GM21447 (cell line): ENCODE results near the gene EYS.

ENCODE experiments used
- ATAC-seq: cut with Tn5 transposase; IDR thresholded peaks from one replicate; pipeline ENCODE4 v1.9.1; 2021; ENCODE audit not compliant: unreplicated experiment

Gene EYS

DNA sequence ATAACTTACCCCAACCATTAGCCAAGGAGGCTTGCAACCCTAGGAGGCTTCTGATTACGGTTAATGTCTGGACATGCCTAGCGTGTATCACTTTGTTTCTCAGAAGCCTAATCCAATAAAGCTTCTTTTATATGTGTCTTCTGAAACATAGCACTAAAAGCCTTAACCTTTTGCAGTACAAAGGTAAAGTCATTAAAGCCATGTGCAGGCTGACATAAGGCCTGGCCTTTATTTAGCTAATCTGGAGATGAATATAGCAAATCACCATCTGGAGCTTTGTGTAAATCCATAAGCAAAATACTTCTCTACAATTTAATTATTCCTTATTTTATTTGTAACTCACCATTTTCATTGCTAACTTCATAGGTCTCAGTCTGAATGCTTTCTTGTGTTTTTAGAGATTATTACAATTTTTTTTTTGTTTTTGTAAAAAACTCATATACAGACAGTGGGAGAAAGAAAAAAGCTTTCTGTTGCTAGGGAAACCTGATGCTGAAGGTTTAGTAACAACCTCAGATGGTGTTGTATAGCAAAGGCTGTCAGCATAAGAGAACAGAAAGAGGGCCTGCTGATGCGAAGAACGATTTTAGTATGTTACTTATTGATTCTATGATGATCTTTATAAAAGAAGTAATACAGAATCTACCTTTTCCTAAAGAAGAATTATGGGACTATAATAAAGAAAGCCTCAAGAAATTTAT lies at the start of gene EYS:
Gene EYS (minus strand): TSS at position 101 of the 701 bp plus-strand sequence. CDS start 211,816 bp downstream, outside the sequence.
- no peak for ATAC-seq

DNA sequence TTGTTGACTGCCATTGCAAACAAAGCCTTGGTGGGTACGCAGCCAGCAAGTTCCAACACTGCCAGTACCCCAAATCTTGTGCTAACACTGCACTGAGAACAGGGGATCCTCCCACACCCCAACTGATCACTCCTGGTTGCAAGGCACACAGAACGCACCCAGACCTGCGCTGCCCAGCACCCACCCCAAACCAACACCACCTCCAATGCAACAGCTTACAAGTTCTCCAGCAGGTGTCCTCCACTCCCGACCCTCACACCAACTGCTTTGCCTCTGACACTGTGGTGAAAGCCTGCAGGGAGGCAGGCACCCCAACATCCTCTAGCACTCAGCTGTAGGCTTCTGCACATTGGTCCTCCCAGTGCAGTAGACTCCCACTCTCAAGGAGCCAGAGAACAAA lies 39.3 kb upstream of the EYS start:
- ATAC-seq, result no peak

DNA sequence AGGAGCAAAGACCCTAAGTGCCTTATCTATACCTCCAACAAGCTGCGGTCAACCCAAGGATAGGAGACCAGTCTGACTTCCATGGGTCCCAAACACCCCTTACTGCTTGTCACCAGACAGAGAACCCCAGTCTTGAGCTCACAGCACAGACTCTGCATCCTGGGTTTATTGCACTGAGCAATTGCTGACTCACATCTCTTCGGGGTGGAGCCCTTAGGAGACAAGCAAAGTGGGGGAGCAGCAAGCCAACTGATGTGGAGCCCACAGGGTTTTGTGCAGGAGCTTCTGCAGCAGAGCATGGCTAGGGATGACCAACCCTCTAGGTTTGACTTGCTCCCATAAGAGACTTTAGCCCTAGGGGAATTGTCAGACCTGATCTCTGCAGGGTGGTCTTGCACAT lies 38.6 kb upstream of the EYS start:
- ATAC-seq, result no peak

DNA sequence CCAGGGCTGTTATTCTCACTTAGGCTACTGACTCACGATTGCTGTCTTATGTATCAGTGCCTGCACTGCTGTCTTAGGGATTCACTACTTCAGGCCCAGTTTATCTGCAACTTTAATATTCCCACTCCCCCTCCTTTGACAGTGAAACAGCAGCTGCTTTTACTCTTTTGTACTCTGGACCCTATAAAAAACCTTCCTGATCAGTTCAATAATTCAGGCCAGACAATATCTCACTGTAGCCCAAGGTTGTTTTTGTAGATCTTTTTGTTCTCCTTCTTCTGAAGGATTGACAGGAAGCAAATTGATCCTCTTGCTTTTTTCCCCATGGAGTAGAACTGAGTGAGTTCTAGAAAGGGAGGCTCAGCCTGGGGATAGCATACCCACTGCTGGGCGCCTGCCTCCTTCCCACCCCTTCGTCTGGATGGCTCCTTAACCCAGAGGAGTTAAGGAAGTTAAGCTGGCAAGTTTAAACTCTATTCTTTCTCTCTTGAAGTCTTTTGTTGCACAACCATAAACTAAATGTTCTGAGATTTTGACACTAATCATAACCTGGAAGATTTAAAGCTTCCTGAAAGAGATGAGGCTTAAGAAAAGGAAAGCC lies 22.0 kb upstream of the EYS start:
- no peak for ATAC-seq

DNA sequence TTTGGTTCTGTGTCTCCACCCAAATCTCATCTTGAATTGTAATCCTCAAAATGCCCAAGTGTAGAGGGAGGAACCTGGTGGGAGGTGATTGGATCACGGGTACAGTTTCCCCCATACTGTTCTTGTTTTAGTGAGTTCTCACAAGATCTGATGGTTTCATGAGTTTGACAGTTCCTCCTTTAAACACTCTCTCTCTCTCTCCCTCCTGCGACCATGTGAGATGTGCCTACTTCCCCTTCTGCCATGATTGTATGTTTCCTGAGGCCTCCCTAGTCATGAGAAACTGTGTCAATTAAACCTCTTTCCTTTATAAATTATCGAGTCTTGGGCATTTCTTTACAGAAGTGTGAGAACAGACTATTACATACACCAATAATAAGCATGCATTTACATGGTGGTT lies 12.1 kb upstream of the EYS start:
- ATAC-seq, result no peak

DNA sequence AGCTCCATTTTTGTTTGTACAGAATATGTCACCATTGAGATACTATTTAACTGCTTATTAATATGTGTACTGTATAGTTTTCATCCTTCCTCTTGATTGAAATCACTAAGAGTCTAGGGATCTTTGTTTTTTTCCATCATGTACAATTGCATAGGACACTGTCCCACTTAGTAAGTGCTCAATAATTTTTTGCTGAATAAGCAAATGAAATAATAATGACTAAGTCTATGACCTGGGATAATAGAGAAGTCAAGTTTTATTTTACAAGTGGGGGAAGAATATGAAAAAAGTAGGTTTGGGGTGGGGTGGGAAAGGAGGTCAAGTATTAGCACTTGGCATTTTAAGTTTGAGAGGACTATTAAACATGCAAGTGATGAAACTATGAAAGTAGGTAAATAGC lies 4.5 kb upstream of the EYS start:
- no peak for ATAC-seq

DNA sequence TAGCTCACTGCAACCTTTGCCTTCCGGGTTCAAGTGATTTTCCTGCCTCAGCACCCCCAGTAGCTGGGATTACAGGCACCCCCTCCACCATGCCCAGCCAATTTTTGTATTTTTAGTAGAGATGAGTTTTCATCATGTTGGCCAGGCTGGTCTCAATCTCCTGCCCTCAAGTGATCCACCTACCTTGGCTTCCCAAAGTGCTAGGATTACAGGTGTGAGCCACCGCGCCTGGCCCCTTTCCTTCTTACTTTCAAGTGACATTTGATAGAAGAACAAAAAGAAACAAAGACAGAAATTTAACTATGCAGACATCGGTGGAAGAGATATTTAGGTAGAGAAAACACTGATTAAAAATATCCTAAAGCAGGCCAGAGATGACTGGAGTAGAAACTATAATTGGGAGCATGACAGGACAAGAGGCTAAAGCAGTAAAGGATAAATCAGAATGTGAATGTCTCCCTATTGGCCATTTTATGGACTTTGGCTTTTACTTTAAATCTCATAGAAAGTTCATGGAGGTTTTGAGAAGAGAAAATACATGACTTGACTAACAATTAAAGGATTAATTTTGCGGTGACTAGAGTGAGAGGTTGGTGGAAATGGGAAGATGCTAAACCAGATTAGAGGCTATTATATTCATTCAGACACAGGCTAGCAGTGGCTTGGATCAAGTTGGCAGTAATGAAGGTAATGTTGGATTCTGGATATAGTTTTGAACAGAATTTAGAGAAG lies 2.2 kb upstream of the EYS start:
- ATAC-seq, result no peak

DNA sequence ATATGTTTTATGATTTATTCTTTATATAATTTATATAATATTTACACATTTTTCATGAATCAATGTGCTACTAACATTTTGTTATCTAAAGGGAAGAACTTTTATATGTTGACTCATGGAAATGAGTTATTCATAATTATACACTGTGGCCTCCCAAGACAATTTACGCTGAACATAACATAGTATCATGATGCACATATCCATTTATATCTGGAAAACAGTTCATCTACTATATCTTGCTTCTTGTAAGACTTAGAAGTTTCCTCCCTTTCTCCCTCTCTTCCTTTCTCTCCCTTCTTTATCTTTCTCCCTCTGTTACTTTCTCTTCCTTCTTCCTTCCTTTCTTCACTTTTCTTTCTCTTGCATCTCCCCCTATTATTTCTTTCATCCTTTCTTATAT lies 1.1 kb upstream of the EYS start:
- ATAC-seq, result no peak

DNA sequence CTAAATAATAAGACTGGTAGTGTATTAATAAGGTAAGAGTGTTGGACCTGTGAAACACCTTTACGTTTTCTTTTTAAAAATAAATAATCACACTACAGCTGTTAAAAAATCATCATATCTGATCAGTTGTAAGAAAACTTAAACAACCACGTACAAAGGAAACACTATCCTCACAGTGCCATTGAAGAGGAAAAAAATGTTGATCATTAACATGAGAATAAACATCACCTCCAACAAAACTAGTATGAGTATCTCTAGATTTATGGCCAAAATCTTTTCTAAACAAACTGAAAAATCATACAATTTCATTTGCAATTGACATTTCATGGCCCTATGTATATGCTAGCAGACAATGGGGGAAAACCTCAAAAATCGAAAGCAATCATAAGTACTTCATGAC lies 590 bp downstream of the EYS start:
- no peak for ATAC-seq

DNA sequence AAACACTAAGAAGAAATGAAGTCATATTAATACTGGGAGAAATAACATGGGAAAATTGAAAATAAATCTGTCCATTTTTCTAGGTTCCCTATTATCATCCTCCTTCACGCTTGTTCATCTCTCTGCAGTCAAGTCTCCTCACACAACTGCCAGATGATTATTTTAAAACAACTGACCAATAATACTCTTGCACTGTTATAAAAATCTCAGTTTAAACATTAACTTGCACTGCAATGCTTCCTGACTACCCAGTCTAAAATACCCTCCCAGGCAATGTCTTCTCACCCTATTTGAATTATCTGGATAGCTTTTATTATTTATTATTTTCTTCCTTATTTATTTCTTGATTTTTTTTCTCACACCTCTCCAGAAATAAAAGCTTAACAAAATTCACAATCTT lies 5.7 kb downstream of the EYS start:
- ATAC-seq, result no peak

DNA sequence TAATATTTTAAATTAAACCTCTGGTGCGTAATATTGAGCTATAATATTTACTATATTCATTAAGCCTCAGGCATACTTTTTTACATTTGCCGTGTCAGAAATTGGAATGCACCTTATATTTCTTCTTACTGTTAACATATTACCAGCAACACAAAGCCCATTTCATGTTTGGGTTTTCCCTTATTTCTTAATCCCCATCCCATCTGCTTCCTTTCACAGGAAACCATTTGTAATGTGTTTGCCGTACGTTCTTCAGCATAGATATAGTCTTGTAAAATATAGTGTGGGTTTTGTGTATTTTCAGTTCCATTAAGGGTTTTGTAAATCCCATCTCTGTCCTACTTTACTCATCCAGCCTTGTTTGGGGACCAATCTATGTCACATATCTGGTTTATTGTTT lies 6.5 kb downstream of the EYS start:
- no peak for ATAC-seq

DNA sequence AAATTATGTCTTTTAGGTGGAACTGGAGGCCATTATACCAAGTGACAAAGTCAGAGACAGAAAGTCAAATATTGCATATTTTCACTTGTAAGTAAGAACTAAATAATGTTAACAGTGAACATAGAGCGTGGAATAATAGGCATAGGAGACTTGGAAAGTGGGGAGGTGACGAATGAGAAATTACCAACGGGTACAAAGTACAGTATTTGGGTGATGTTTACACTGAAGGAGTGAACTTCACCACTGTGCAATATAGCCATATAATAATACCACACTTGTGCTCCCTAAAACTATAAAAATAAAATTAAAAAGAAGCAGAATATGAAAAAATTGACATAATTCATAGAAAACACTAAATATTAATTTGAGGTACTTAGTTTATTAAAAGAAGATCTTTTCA lies 14.9 kb downstream of the EYS start:
- ATAC-seq, result no peak

DNA sequence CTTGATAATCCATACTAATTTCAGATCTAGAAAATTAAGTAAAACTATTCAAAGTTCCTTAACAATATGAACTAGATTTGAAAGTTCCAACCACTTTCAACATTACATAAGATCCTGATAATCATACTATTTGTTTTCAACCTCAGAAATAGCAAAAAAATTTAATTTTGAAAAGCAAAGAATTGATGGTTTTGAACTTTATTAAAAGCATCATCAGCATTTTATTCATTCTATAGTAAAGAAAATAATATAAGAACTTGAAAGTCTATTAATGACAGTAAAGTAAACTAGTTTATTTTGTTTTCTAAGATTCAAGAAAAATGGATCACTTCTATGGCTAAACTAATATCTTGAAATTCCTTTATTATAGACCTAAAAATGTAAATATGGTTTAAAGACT lies 26.8 kb downstream of the EYS start:
- ATAC-seq, result no peak

DNA sequence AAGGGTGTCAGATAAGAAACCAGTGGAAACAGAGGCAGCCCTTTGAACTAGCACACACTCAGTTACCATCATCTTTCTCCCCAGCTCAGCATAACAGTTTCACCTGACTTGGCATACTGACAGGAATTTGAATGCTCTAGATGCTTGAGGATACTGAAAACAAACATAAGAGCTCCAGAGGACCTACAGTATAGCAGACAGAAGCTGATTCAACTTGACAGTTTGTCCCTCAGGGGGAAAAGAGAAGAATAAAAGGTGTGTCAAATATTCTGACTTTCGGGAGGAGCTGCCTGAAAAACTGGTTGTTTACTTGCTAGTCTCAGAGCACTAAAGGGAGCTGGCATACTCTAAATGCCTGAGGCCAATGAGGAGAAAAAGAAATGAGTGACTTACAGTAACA lies 35.1 kb downstream of the EYS start:
- ATAC-seq, result no peak

DNA sequence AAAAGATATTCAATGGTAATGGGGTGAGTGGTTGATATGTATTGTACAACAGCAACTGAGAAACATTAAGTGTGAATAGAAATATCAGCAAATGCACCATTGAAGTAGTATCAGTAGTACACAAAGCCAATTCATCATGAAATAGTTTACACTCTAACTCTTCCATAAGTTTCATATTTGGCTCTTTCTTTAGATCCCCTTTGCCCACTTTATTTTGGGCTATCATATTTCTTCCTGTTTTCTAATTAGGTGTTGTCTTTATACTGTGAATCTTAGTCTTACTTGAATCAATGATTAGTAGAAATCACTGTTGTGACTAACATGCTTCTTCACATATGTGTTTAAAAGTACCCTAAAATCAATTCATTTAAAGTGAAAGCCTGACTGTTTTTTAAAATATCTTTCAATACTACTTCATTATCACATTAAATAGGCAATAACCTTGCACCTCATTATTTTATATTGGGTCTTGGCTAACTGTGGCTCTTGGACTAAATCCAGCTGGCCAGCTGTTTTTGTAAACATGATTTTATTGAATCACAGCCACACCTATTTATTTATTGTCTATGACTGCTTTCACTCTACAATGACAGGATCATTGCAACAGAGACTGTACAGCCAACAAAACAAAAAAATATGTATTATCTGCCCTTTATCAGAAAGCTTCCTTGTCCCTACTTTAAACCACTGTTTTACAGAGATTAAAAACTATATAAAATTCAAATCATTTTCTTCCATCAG lies 38.9 kb downstream of the EYS start:
- no peak for ATAC-seq

DNA sequence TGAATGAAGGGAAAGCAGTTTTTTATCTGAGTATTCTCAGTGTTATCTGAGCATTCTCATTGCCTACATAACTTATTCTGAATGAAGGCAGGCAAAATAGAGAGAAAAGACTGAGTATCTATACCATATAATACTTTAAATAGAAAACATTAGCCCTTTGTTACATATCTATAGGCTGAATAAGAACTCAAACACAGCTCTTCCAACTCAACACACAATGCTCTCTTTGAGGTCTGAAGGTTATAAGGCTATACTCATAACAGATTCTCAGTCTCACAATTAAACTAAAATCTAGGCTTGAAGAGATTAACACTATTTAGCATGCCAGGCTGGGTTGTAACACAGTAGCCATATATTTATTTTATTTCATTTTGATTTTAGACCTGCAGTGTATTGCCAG lies 56.9 kb downstream of the EYS start:
- no peak for ATAC-seq

DNA sequence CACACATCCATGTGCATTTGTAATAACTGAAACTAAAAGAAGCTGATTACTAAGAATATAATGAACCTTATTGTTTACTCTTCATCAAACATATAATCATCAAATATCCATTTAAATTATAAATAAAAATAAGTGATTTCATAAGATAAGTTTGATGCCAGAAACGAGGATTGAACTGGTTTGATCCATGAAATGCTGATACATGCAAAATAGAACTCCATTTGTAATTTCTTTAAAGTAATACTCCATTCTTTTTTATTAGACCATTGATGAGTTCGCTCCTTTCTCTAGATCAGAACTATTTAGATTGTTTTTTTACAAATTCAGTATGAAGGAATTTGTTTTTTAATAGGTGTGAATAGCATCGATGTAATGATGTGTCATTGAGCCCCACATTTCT lies 57.6 kb downstream of the EYS start:
- ATAC-seq, result no peak

DNA sequence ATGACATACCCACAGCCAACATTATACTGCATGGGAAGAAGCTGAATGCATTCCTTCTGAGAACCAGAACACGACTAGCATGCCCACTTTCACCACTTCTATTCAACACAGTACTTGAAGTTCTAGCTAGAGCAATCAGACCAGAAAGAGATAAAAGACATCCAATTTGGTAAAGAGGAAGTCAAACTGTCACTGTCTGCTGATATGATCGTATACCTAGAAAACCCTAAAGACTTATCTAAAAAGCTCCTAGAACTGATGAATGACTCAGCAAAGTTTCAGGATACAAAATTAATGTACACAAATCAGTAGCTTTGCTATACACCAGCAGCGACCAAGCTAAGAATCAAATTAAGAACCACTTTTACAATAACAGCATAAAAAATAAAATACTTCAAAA lies 60.5 kb downstream of the EYS start:
- no peak for ATAC-seq

DNA sequence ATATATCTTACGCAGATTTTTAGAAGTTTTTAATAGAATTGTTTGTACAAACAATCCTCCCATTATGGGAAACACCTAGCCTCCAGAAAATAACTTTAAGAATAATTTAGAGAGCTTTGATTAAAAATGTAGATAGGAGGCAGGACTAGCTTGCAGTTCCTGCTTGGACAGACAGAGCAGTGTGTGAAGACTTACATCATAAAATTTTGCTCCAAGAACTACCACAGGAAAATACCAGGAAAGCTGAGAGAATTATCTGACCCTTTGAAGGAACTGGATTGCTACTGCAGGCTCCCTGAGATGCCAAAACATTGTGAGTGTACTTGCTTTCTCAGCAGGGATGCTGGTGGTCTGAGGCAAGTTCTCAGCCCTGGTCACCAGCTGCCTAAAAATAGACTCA lies 64.2 kb downstream of the EYS start:
- ATAC-seq, result no peak

DNA sequence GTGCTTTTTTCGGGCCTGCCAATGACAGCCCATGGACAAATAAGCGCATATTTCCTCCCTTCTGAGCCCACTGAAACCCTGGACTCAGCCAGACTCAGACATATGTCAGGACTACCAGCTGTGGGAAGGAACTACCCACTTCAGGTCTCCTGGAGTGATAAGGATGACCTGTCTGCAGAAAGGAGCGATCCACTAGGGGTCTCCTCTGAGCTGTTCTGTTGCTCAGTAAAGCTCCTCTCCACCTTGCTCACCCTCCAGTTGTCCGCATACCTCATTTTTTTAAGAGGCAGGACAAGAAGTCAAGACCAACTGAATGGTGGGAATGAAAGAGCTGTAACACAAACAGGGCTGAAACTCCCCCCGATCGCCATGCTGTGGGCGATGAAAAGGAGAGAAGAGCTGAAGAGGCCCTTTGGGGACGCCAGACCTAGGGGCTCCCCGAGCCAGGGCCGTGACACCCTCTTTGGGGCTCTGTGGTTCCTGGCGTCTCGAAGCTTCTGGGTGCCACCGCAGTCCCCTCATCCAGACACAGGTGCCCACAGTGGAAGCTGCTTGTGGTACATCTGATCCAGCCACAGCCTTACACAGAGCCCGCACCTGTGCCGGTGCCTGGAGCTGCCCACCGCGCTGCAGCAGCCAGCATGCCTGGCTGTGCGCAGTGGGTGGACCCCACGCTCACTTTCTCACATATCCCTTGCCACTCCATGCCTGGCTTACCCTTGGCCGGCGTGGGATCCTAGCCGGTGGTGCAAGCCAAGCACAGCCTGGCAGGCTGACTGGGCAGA lies 68.8 kb downstream of the EYS start:
- ATAC-seq, result no peak
